Smooth muscle cell (in vitro differentiated cells): Measurements from ENCODE around the gene SLC24A4. TPM values are rescaled to one million over a fixed set of nuclear protein-coding genes. Genes with fewer than 3 reads are reported as not detected.

Experiments used
- DNase-seq: peaks from one replicate; lab custom pipeline; 2025; ENCODE audit not compliant: unreplicated experiment; lab: John Stamatoyannopoulos, UW
- H2AFZ ChIP-seq: fragments of 200-600 bp; sonication (generic); 2 replicates; pipeline ENCODE4 v1.6.0; 2016; ENCODE audit warnings: antibody characterized with exemption, low read depth, mild to moderate bottlenecking
- H3F3A ChIP-seq: fragments of 200-600 bp; sonication (generic); 2 replicates; pipeline ENCODE4 v1.6.0; 2017; ENCODE audit warnings: antibody characterized with exemption, low read depth
- H3K27ac ChIP-seq: fragments of 200-600 bp; sonication (generic); 2 replicates; pipeline ENCODE4 v1.5.1; 2016; ENCODE audit warnings: low read depth, mild to moderate bottlenecking
- H3K27me3 ChIP-seq: fragments of 200-600 bp; sonication (generic); 2 replicates; pipeline ENCODE4 v1.6.1; 2016; ENCODE audit warnings: low read depth, mild to moderate bottlenecking
- H3K36me3 ChIP-seq: fragments of 200-600 bp; sonication (generic); 2 replicates; pipeline ENCODE4 v1.5.1; 2016; ENCODE audit warnings: low read depth
- H3K4me1 ChIP-seq: fragments of 200-600 bp; sonication (generic); 2 replicates; pipeline ENCODE4 v1.5.1; 2016; ENCODE audit warnings: low read depth
- H3K4me2 ChIP-seq: fragments of 200-600 bp; sonication (generic); 2 replicates; pipeline ENCODE4 v1.6.0; 2016; ENCODE audit warnings: mild to moderate bottlenecking
- H3K4me3 ChIP-seq: fragments of 200-600 bp; sonication (generic); 2 replicates; pipeline ENCODE4 v1.5.1; 2016; ENCODE audit warnings: mild to moderate bottlenecking
- H3K79me2 ChIP-seq: fragments of 200-600 bp; sonication (generic); 2 replicates; pipeline ENCODE4 v1.6.0; 2016; ENCODE audit warnings: low read depth, mild to moderate bottlenecking
- H3K9ac ChIP-seq: fragments of 200-600 bp; sonication (generic); 2 replicates; pipeline ENCODE4 v1.6.0; 2016; ENCODE audit warnings: low read depth
- H3K9me3 ChIP-seq: fragments of 200-600 bp; sonication (generic); replicated peaks from 2 replicates; pipeline ENCODE4 v1.5.1; 2016; ENCODE audit warnings: low read depth
- H4K20me1 ChIP-seq: fragments of 200-600 bp; sonication (generic); 2 replicates; pipeline ENCODE4 v1.6.0; 2016; ENCODE audit warnings: low read depth
- CTCF ChIP-seq: fragments of 200-600 bp; sonication (generic); IDR thresholded peaks from 2 replicates; pipeline ENCODE4 v1.5.1; 2017; ENCODE audit warnings: borderline replicate concordance, mild to moderate bottlenecking, antibody characterized with exemption; ENCODE audit not compliant: insufficient read depth, poor library complexity, severe bottlenecking
- WGBS: methylation state at CpG from one replicate; pipeline ENCODE4 v1.1.7; 2016; ENCODE audit warnings: low lambda C conversion rate; 5-methylcytosine and 5-hydroxymethylcytosine counted together
- polyA plus RNA-seq: library from polyadenylated mRNA; unstranded; fragments of >200 nt; fragmentation: Nextera tagmentation; extraction: Ambion mirVana; gene quantifications from 2 replicates; pipeline ENCODE4 v1.2.1, GENCODE V29; 2016
- total RNA-seq: library from RNA; depleted of rRNA; stranded (reverse); fragments of >200 nt; gene quantifications from 2 replicates; pipeline ENCODE4 v1.2.3, GENCODE V29; 2014

Gene SLC24A4
- total and polyA plus RNA-seq, 2 experiments from 2014 or later = 0.58 TPM; not detected in 1

- Histone ChIP-seq H3K79me2 (no peaks in the 10 kb centered on the region), H3K9ac (no peak overlapping the region), H3K36me3 (no peaks in the 10 kb centered on the region), H3K4me1 (no peaks in the 10 kb centered on the region), H2AFZ (no peak overlapping the region), H3K27ac (no peak overlapping the region), H3F3A (no peaks in the 10 kb centered on the region), H3K27me3 (no peaks in the 10 kb centered on the region), H3K9me3 (no peaks in the 10 kb centered on the region), H3K4me3 (no peak overlapping the region), H4K20me1 (no peaks in the 10 kb centered on the region), H3K4me2 (no peak overlapping the region)
- 98% methylated on average over 6 of the region's 6 CpGs for WGBS
- no peak for TF ChIP-seq CTCF
- no peak for DNase-seq
Measured at GRCh38 chr14:92464156-92464555, 141.2 kb downstream of the SLC24A4 start.

DNA sequence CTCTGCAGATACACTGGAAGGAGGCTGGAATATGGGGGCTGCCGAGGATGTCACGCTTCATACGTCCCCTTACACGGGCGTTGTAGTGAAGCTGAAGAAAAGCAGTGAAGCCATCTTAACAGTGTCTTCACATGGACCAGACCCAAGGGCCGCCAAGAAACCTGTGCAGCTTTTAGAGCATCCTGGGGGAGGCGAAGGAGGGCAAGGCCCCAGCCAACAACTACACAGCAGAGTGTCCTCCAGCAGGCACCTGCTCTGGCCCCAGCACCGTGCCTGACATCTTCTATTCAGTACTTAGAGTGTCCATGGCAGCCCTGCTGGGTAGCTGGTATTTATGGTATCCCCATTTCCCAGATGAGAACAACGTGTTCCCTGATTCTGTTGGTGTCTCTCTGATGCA is 141.8 kb downstream of the SLC24A4 start:
- H3K9me3 ChIP-seq = no peaks in the 10 kb centered on the region
- H3F3A ChIP-seq = no peaks in the 10 kb centered on the region
- H3K4me2 ChIP-seq = no peak overlapping the region
- H3K4me1 ChIP-seq = no peaks in the 10 kb centered on the region
- no peak for DNase-seq
- no peaks in the 10 kb centered on the region for H4K20me1 ChIP-seq
- H2AFZ ChIP-seq = no peak overlapping the region
- no peaks in the 10 kb centered on the region for H3K27me3 ChIP-seq
- no peaks in the 10 kb centered on the region for H3K36me3 ChIP-seq
- WGBS = 93% methylated on average over 9 of the region's 9 CpGs
- no peak for TF ChIP-seq CTCF
- no peaks in the 10 kb centered on the region for H3K79me2 ChIP-seq
- no peak overlapping the region for H3K9ac ChIP-seq
- H3K27ac ChIP-seq = no peak overlapping the region
- no peak overlapping the region for H3K4me3 ChIP-seq

GRCh38 chr14:92465353-92466055 is 142.5 kb downstream of the SLC24A4 start:
- Histone ChIP-seq H3K27me3 (no peaks in the 10 kb centered on the region), H2AFZ (no peak overlapping the region), H3K9me3 (no peaks in the 10 kb centered on the region), H3K4me3 (no peak overlapping the region), H3K4me2 (no peak overlapping the region), H3K79me2 (no peaks in the 10 kb centered on the region), H3K9ac (no peak overlapping the region), H3K27ac (no peak overlapping the region), H3F3A (no peaks in the 10 kb centered on the region), H4K20me1 (no peaks in the 10 kb centered on the region), H3K36me3 (no peaks in the 10 kb centered on the region), H3K4me1 (no peaks in the 10 kb centered on the region)
- no peak for TF ChIP-seq CTCF
- WGBS = 76% methylated on average over 13 of the region's 13 CpGs
- no peak for DNase-seq

DNA sequence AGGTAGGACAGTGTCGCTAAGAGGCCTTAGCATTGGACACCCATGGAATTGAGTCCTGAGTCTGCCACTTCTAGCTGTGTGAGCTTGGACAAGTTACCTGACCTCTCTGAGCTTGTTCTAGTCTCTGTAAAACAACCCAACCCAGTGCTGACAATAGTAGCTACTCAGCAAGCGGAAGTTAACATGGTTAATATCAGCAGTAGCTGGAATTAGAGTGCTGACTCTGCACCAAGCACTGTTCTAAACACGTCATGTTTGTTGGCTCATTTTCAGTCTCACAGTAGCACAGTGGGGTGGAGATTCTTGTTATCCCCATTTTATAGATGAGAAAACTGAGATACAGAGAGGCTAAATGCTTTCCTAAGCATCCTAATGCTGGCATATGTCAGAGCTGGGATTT is 143.1 kb downstream of the SLC24A4 start:
- no peak overlapping the region for H3K4me3 ChIP-seq
- H3K9ac ChIP-seq = no peak overlapping the region
- H3K27ac ChIP-seq = no peak overlapping the region
- no peak for DNase-seq
- no peaks in the 10 kb centered on the region for H3K27me3 ChIP-seq
- H4K20me1 ChIP-seq = no peaks in the 10 kb centered on the region
- H3K4me2 ChIP-seq = no peak overlapping the region
- no peak for TF ChIP-seq CTCF
- no peaks in the 10 kb centered on the region for H3K36me3 ChIP-seq
- 61% methylated on average over 3 of the region's 3 CpGs for WGBS
- H3F3A ChIP-seq = no peaks in the 10 kb centered on the region
- H3K4me1 ChIP-seq = no peaks in the 10 kb centered on the region
- H3K79me2 ChIP-seq = no peaks in the 10 kb centered on the region
- H3K9me3 ChIP-seq = no peaks in the 10 kb centered on the region
- H2AFZ ChIP-seq = no peak overlapping the region
